SH-SY5Y (cell line): ENCODE measurements around the gene RAD51B.

Experiments used
- GATA2 ChIP-seq: IDR thresholded peaks from 2 replicates; pipeline ENCODE4 v1.6.1; 2011; ENCODE audit warnings: mild to moderate bottlenecking, low read depth, low read length
- GATA3 ChIP-seq: IDR thresholded peaks from 2 replicates; pipeline ENCODE4 v1.6.1; 2011; ENCODE audit warnings: low read depth, mild to moderate bottlenecking, low read length, moderate library complexity

DNA sequence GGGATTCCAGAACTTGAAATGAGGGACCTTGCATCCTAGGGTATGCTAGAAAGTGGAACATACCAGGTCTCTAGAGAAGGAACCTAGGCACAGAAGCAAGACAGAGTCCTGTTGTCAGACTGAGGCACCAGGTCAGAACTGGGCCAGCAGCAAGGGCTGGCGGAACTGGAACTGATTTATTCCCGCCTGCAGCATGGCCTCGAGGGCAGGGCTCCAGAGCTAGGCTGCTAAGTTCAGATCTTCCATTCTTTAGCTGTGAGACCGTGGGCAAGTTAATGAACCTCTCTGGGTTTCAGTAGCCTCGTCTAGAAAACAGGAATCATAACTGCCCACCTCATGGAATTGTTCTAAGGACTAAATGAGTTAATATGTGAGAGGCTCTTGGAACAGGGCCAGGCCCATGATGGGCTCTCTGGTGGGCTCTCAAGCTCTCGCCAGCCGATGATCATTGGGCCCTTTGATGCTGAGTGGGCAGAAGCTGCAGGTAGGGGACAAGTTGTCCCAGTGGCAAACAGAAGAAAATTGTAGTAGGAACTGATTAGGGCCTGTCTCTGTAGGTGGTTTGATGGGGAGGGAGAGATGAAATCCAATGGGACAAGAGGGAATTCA lies 773.5 kb downstream of the RAD51B start:
- no peak for TF ChIP-seq GATA2
- TF ChIP-seq GATA3: no peak
